ENCODE data around the gene FOXI2. TPM values are rescaled to one million over a fixed set of nuclear protein-coding genes. Genes with fewer than 3 reads are reported as not detected.

FOXI2 gene
- total and polyA plus RNA-seq, 12 donors = 0.07 to 0.81 (median 0.31) TPM; not detected in 3

GRCh38 chr10:127695431-127695830, 41.6 kb upstream of the FOXI2 start:
- no peak overlapping the region for H3K27ac ChIP-seq
- DNase-seq (no peak), ATAC-seq (no peak)
- no peaks in the 10 kb centered on the region for H3K36me3 ChIP-seq
- no peaks in the 10 kb centered on the region for H3K9me3 ChIP-seq
- no peak overlapping the region for H3K4me3 ChIP-seq
- H3K4me1 ChIP-seq = no peaks in the 10 kb centered on the region
- intact Hi-C loops (cut with DNase I) = loop anchor here in 1 of 10 donors (10.0 kb wide), 1 partner anchor 131 kb away; no protein-coding TSS in a partner anchor
- no peak for TF ChIP-seq CTCF (IDR thresholded peaks at IDR 0.05)
- WGBS, 2 donors = 30 to 45% methylated on average over 4 of the region's 4 CpGs
- peaks cover 0 to 34% (median 9%) of the 10 kb centered on the region in 7 donors for H3K27me3 ChIP-seq

GRCh38 chr10:127698886-127699285, 38.1 kb upstream of the FOXI2 start:
- Histone ChIP-seq H3K4me3 (no peak overlapping the region), H3K27me3 (peaks cover 0 to 38% (median 15%) of the 10 kb centered on the region in 7 donors), H3K4me1 (no peaks in the 10 kb centered on the region), H3K27ac (no peak overlapping the region), H3K9me3 (peaks cover 0 to 5% (median 0%) of the 10 kb centered on the region in 11 donors), H3K36me3 (no peaks in the 10 kb centered on the region)
- DNase-seq (no peak), ATAC-seq (no peak)
- intact Hi-C loops (cut with DNase I) = loop anchor here in 1 of 10 donors (10.0 kb wide), 1 partner anchor 134 kb away; no protein-coding TSS in a partner anchor
- 80 to 83% methylated on average over 6 of the region's 6 CpGs for WGBS, 2 donors
- no peak for TF ChIP-seq CTCF (IDR thresholded peaks at IDR 0.05)

GRCh38 chr10:127699311-127699710, 37.7 kb upstream of the FOXI2 start:
- H3K4me1 ChIP-seq = no peaks in the 10 kb centered on the region
- no peak for ATAC-seq
- WGBS, 2 donors = 71 to 78% methylated on average over 8 of the region's 8 CpGs
- TF ChIP-seq CTCF (IDR thresholded peaks at IDR 0.05) = no peak
- no peak overlapping the region for H3K4me3 ChIP-seq
- no peak for DNase-seq
- intact Hi-C loops (cut with DNase I) = loop anchor here in 1 of 10 donors (10.0 kb wide), 1 partner anchor 135 kb away; no protein-coding TSS in a partner anchor
- no peaks in the 10 kb centered on the region for H3K36me3 ChIP-seq
- H3K9me3 ChIP-seq = peaks cover 0 to 9% (median 0%) of the 10 kb centered on the region in 11 donors
- no peak overlapping the region for H3K27ac ChIP-seq
- H3K27me3 ChIP-seq = peaks cover 0 to 38% (median 14%) of the 10 kb centered on the region in 7 donors

GRCh38 chr10:127702271-127702670, 34.7 kb upstream of the FOXI2 start:
- DNase-seq (no peak), ATAC-seq (no peak)
- Histone ChIP-seq H3K4me1 (no peaks in the 10 kb centered on the region), H3K27me3 (peaks cover 0 to 27% (median 6%) of the 10 kb centered on the region in 7 donors), H3K9me3 (peaks cover 0 to 10% (median 0%) of the 10 kb centered on the region in 11 donors), H3K27ac (no peak overlapping the region), H3K36me3 (no peaks in the 10 kb centered on the region), H3K4me3 (no peak overlapping the region)
- intact Hi-C loops (cut with DNase I) = no loop called here
- WGBS, 2 donors = 50 to 56% methylated on average over 4 of the region's 4 CpGs
- no peak for TF ChIP-seq CTCF (IDR thresholded peaks at IDR 0.05)

Data from heart right ventricle (tissue), 16 donors.